ENCODE measurements around the gene MPPED1. TPM values are rescaled to one million over a fixed set of nuclear protein-coding genes. Genes with fewer than 3 reads are reported as not detected.

The MPPED1 gene
- total and polyA plus RNA-seq, 2 experiments from 2014 or later, result 0.30 to 0.97 TPM

DNA sequence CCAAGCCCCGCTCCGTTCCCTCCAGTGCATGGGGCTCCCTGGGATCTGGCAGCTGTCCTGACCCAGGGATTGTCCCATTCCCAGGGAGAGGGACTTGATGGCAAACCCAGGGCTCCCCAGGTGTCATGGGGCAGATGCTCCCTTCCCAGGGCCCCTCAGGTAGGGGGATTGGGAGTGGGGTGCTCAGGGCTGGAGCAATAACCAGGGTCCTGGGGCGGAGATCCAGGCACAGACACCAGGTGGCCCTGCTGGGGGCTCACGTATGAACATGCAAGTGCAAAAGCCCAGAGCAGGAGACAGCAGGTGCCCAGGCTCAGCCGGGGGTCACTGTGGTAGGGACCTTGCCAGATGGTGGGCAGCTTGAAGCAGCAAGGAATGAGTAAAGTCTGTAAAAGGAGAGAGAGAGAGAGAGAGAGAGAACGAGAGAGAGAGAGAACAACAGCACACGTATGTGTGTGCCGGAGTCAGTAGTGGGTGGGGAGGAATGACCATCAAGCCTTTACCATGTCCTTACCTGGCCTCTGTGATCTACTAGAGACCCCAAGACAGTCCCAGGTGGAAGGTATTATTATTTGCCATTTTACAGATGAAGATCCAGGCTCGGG lies 19.3 kb upstream of the MPPED1 start:
- H3K36me3 ChIP-seq (replicated peaks; ENCODE audit: insufficient read depth, low read depth), result no peaks in the 10 kb centered on the region
- H3K4me2 ChIP-seq, result peak overlapping the region; percentile 56
- WGBS (ENCODE audit: low lambda C conversion rate, missing lambda C conversion rate), result 77% methylated on average over 8 of the region's 9 CpGs

DNA sequence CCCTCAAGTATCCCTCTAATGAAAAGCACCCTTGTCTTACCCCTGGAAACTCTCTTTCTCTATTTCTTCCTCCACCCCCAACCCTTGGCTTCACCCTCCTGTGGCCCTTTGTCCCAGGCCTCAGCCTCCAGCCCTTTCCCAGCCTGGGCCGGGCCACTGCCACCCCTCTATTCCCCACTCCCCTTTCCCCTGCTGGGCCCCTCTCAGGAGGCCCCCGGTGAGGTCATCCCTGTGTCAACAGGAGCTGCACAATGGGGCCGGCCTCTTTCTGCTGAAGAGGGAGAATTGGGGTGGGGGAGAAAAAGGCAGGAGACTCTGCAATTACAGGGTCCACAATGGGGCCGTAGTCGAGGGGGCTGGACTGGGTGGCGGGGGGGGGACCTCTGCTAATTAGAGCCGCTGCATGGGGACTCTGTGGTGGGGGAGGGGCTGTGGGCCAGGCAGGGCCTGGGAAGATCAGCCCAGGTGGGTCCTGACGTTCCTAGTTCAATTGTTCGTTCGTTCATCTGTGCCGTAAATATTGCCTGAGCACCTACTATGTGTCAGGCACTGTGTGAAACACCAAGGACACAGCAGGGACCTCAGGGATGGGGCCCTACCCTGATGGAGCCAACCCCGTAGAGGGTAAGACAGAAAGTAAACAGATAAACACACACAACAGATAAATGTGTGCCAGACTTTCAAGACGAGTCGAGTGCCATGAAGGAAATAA lies 18.5 kb upstream of the MPPED1 start:
- peak; percentile 80 for DNase-seq (ENCODE audit: low spot score)
- 43% methylated on average over 14 of the region's 14 CpGs for WGBS (ENCODE audit: low lambda C conversion rate, missing lambda C conversion rate)
- H3K9me3 ChIP-seq (ENCODE audit: low read depth), result no peaks in the 10 kb centered on the region
- H3K36me3 ChIP-seq (replicated peaks; ENCODE audit: insufficient read depth, low read depth), result no peaks in the 10 kb centered on the region
- TF ChIP-seq EZH2 (IDR thresholded peaks at IDR 0.05; ENCODE audit: borderline replicate concordance) (no peak), EZH2phosphoT487 (IDR thresholded peaks at IDR 0.05; ENCODE audit: low read depth, severe bottlenecking, unreplicated experiment) (no peak)
- TF ChIP-seq, protein P1, sequence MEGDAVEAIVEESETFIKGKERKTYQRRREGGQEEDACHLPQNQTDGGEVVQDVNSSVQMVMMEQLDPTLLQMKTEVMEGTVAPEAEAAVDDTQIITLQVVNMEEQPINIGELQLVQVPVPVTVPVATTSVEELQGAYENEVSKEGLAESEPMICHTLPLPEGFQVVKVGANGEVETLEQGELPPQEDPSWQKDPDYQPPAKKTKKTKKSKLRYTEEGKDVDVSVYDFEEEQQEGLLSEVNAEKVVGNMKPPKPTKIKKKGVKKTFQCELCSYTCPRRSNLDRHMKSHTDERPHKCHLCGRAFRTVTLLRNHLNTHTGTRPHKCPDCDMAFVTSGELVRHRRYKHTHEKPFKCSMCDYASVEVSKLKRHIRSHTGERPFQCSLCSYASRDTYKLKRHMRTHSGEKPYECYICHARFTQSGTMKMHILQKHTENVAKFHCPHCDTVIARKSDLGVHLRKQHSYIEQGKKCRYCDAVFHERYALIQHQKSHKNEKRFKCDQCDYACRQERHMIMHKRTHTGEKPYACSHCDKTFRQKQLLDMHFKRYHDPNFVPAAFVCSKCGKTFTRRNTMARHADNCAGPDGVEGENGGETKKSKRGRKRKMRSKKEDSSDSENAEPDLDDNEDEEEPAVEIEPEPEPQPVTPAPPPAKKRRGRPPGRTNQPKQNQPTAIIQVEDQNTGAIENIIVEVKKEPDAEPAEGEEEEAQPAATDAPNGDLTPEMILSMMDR (IDR thresholded peaks at IDR 0.05; ENCODE audit: poor library complexity), result no peak
- H3K4me1 ChIP-seq (ENCODE audit: insufficient read depth), result peaks cover 20% of the 10 kb centered on the region
- no peaks in the 10 kb centered on the region for H3K9me2 ChIP-seq (replicated peaks; ENCODE audit: insufficient read depth)
- no peak overlapping the region for H3K4me3 ChIP-seq
- H3K27me3 ChIP-seq, result no peaks in the 10 kb centered on the region
- H3K79me2 ChIP-seq, result no peaks in the 10 kb centered on the region
- no peak overlapping the region for H2AFZ ChIP-seq
- H3K27ac ChIP-seq, result peak overlapping the region; percentile 77
- H3K4me2 ChIP-seq, result peak overlapping the region; percentile 56
- no peaks in the 10 kb centered on the region for H4K20me1 ChIP-seq (ENCODE audit: insufficient read depth, poor library complexity, severe bottlenecking)

More for the DNA sequence above, 19.3 kb upstream of the MPPED1 start:
- Histone ChIP-seq H2AFZ (no peak overlapping the region), H3K4me3 (no peak overlapping the region), H3K27ac (peak overlapping the region; percentile 77), H3K27me3 (no peaks in the 10 kb centered on the region), H3K9me3 (ENCODE audit: low read depth) (no peaks in the 10 kb centered on the region), H3K9me2 (replicated peaks; ENCODE audit: insufficient read depth) (no peaks in the 10 kb centered on the region), H4K20me1 (ENCODE audit: insufficient read depth, poor library complexity, severe bottlenecking) (no peaks in the 10 kb centered on the region), H3K79me2 (no peaks in the 10 kb centered on the region), H3K4me1 (ENCODE audit: insufficient read depth) (peaks cover 20% of the 10 kb centered on the region)
- TF ChIP-seq EZH2phosphoT487 (IDR thresholded peaks at IDR 0.05; ENCODE audit: low read depth, severe bottlenecking, unreplicated experiment), result no peak
- TF ChIP-seq, protein P1 (IDR thresholded peaks at IDR 0.05; ENCODE audit: poor library complexity), result no peak
- TF ChIP-seq EZH2 (IDR thresholded peaks at IDR 0.05; ENCODE audit: borderline replicate concordance), result no peak
- no peak for DNase-seq (ENCODE audit: low spot score)

DNA sequence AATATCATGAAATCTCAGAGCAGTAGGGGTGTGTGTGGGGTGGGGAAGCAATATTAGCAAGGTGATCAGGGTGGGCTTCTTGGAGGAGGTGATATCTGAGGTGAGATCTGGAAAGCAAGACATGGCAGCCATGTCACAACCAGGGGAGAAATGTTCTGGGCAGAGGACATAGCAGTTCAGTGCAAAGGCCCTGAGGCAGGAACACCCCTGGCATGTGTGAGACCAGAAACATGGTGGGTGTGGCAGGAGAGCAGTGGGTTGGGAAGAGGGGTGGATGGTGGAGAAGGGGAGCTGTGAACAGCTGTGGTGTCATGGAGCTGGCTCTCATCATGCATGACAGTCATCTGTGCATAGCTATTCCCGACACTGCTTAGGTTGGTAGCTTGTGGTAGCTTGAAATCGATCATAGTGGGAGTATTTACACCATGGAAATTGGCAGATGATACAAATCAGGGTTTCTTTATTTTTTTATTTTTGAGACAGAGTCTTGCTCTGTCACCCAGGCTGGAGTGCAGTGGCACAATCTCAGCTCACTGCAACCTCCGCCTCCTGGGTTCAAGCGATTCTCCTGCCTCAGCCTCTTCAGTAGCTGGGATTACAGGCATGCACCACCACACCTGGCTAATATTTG lies 17.9 kb upstream of the MPPED1 start:
- TF ChIP-seq, protein P1 (IDR thresholded peaks at IDR 0.05; ENCODE audit: poor library complexity), result no peak
- TF ChIP-seq EZH2 (IDR thresholded peaks at IDR 0.05; ENCODE audit: borderline replicate concordance), result no peak
- no peak for TF ChIP-seq EZH2phosphoT487 (IDR thresholded peaks at IDR 0.05; ENCODE audit: low read depth, severe bottlenecking, unreplicated experiment)
- H3K9me3 ChIP-seq (ENCODE audit: low read depth), result no peaks in the 10 kb centered on the region
- no peaks in the 10 kb centered on the region for H3K27me3 ChIP-seq
- H3K4me3 ChIP-seq, result no peak overlapping the region
- no peak overlapping the region for H3K4me2 ChIP-seq
- H3K27ac ChIP-seq, result no peak overlapping the region
- no peaks in the 10 kb centered on the region for H3K36me3 ChIP-seq (replicated peaks; ENCODE audit: insufficient read depth, low read depth)
- H2AFZ ChIP-seq, result no peak overlapping the region
- WGBS (ENCODE audit: low lambda C conversion rate, missing lambda C conversion rate), result 94% methylated on average over 4 of the region's 4 CpGs
- no peak for DNase-seq (ENCODE audit: low spot score)
- H3K9me2 ChIP-seq (replicated peaks; ENCODE audit: insufficient read depth), result no peaks in the 10 kb centered on the region
- H3K4me1 ChIP-seq (ENCODE audit: insufficient read depth), result peaks cover 14% of the 10 kb centered on the region
- H3K79me2 ChIP-seq, result no peaks in the 10 kb centered on the region
- no peaks in the 10 kb centered on the region for H4K20me1 ChIP-seq (ENCODE audit: insufficient read depth, poor library complexity, severe bottlenecking)

Measured in hepatocyte (in vitro differentiated cells).